Activated CD4-positive, alpha-beta memory T cell treated with anti-CD3 and anti-CD28 coated beads for 36 hours (primary cell): ENCODE results near the gene LMBR1. TPM values are rescaled to one million over a fixed set of nuclear protein-coding genes. Genes with fewer than 3 reads are reported as not detected.
"Not testable (repeated sequence)": the region's sequence is repeated elsewhere in the genome, so short reads cannot be mapped to it uniquely, and the experiment has no call there.

Experiments
- CTCF ChIA-PET: fragments of 350-600 bp; sonication (Branson Sonifier 250); formaldehyde crosslinking; loops from one replicate; lab custom pipeline; 2021; ENCODE audit warnings: antibody characterized with exemption, inconsistent platforms; lab: Charles Lee
- POLR2A ChIA-PET: fragments of 350-600 bp; sonication (Branson Sonifier 250); formaldehyde crosslinking; loops from one replicate; lab custom pipeline; 2021; ENCODE audit warnings: antibody characterized with exemption; lab: Charles Lee
- DNase-seq: peaks from one replicate; pipeline ENCODE4 v3.0.0-alpha.2; 2020
- H3K27ac Mint-ChIP-seq: one replicate; pipeline ENCODE4 v1.8.0; 2021; ENCODE audit warnings: mixed read lengths
- H3K27me3 Mint-ChIP-seq: one replicate; pipeline ENCODE4 v1.8.0; 2021; ENCODE audit warnings: mixed read lengths
- H3K36me3 Mint-ChIP-seq: one replicate; pipeline ENCODE4 v1.8.0; 2021; ENCODE audit warnings: mixed read lengths
- H3K4me1 Mint-ChIP-seq: one replicate; pipeline ENCODE4 v1.8.0; 2021; ENCODE audit warnings: low read depth, mixed read lengths
- H3K4me3 Mint-ChIP-seq: one replicate; pipeline ENCODE4 v1.8.0; 2021; ENCODE audit warnings: mild to moderate bottlenecking, mixed read lengths
- H3K9me3 Mint-ChIP-seq: one replicate; pipeline ENCODE4 v1.8.0; 2021; ENCODE audit warnings: mixed read lengths
- intact Hi-C: fragments of 100-400 bp; cut with micrococcal nuclease; formaldehyde crosslinking; loops from one replicate; pipeline ENCODE4 v1.15.1; 2023
- total RNA-seq, 2 experiments: library from RNA; stranded (reverse); gene quantifications; one replicate each; pipeline ENCODE4 v1.2.3, GENCODE V29; 2021

Gene LMBR1
- total RNA-seq, 2 experiments from 2014 or later = 36.6 to 37.8 TPM

- peaks cover 46% of the 10 kb centered on the region for H3K4me1 Mint-ChIP-seq
- H3K27ac Mint-ChIP-seq, H3K9me3 Mint-ChIP-seq, H3K36me3 Mint-ChIP-seq, intact Hi-C loops, H3K4me3 Mint-ChIP-seq, DNase-seq, POLR2A ChIA-PET: not testable (repeated sequence)
- CTCF ChIA-PET = interaction anchor here (1.4 kb wide), 1 partner anchor 24 kb away, joined by 3 read pairs; the partner anchor contains the start of gene NOM1
- peaks cover 10% of the 10 kb centered on the region for H3K27me3 Mint-ChIP-seq
Observed at GRCh38 chr7:156925821-156926220, 32.8 kb upstream of the LMBR1 start.

DNA sequence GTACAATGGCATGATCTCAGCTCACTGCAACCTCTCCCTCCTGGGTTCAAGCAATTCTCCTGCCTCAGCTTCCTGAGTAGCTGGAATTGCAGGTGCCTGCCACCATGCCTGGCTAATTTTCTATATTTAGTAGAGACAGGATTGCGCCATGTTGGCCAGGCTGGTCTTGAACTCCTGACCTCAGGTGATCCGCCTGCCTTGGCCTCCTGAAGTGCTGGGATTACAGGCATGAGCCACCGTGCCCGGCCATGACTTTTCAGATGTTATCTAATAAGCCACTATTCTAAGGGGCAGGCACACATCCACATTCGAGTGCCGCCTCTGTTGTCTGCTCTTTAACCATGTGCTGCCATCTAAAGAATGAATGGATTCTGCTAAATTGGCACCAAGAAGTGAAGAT is 29.3 kb upstream of the LMBR1 start:
- intact Hi-C loops = loop anchor here (2.0 kb wide), 1 partner anchor 28 kb away; no protein-coding TSS in a partner anchor

GRCh38 chr7:156920487-156921373 is 27.7 kb upstream of the LMBR1 start:
- CTCF ChIA-PET = interaction anchor here (1.4 to 3.7 kb wide), 2 partner anchors 27 to 29 kb away, joined by 3 to 17 read pairs; partner anchors contain the start of genes LMBR1 and NOM1
- DNase-seq, POLR2A ChIA-PET, H3K36me3 Mint-ChIP-seq, H3K27ac Mint-ChIP-seq, H3K9me3 Mint-ChIP-seq, intact Hi-C loops, H3K4me3 Mint-ChIP-seq: not testable (repeated sequence)
- H3K4me1 Mint-ChIP-seq = peaks cover 50% of the 10 kb centered on the region
- peaks cover 34% of the 10 kb centered on the region for H3K27me3 Mint-ChIP-seq

More for the DNA sequence above, 29.3 kb upstream of the LMBR1 start:
- H3K9me3 Mint-ChIP-seq, H3K36me3 Mint-ChIP-seq, DNase-seq: not testable (repeated sequence)
- Mint-ChIP-seq H3K4me1 (peaks cover 50% of the 10 kb centered on the region), H3K27ac (peak overlapping the region; percentile 38), H3K27me3 (peaks cover 22% of the 10 kb centered on the region), H3K4me3 (peak overlapping the region; percentile 30)
- ChIA-PET CTCF (interaction anchor here (3.7 kb wide), 1 partner anchor 27 kb away, joined by 17 read pairs; the partner anchor contains the start of gene NOM1), POLR2A (interaction anchor here (0.9 to 1.9 kb wide), 2 partner anchors 21 to 29 kb away, joined by 4 to 7 read pairs; partner anchors contain the start of gene LMBR1)

GRCh38 chr7:156920076-156920475 is 27.1 kb upstream of the LMBR1 start:
- ChIA-PET POLR2A (no interaction called here), CTCF (no interaction called here)
- Mint-ChIP-seq H3K4me3 (no peak overlapping the region), H3K27ac (no peak overlapping the region), H3K9me3 (no peaks in the 10 kb centered on the region), H3K4me1 (peaks cover 50% of the 10 kb centered on the region), H3K36me3 (peaks cover 2% of the 10 kb centered on the region), H3K27me3 (peaks cover 39% of the 10 kb centered on the region)
- intact Hi-C loops = no loop called here
- no peak for DNase-seq

GRCh38 chr7:156919132-156919713 is 26.2 kb upstream of the LMBR1 start:
- peaks cover 2% of the 10 kb centered on the region for H3K36me3 Mint-ChIP-seq
- POLR2A ChIA-PET = no interaction called here
- intact Hi-C loops = no loop called here
- CTCF ChIA-PET = no interaction called here
- no peaks in the 10 kb centered on the region for H3K9me3 Mint-ChIP-seq
- H3K4me1 Mint-ChIP-seq = peaks cover 47% of the 10 kb centered on the region
- no peak overlapping the region for H3K27ac Mint-ChIP-seq
- no peak overlapping the region for H3K4me3 Mint-ChIP-seq
- DNase-seq = no peak
- peaks cover 39% of the 10 kb centered on the region for H3K27me3 Mint-ChIP-seq

DNA sequence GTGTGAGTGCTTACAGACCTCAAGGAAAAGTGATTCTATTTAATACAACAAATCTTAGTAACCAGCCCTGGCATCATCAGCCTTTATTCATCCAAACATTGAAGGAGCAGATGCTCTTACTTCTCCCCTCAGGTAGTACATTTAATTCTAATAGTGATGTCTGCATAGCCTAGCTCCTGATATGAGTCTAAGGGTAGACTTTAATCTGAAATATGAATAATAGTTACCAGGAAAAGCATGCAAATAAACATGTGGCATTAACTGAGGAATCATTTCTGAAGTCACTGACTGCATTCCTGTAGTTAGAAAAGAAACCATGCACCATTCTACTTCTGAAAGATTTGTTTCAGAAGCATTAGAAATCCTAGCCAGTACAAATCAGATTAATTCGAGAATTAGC is 25.7 kb upstream of the LMBR1 start:
- intact Hi-C loops = loop anchor here (1.0 kb wide), 4 partner anchors 25 to 384 kb away; partner anchors contain the start of genes LMBR1 and NOM1
- Mint-ChIP-seq H3K4me3 (no peak overlapping the region), H3K36me3 (peaks cover 2% of the 10 kb centered on the region), H3K27me3 (peaks cover 39% of the 10 kb centered on the region), H3K27ac (peak overlapping the region; percentile 71), H3K9me3 (no peaks in the 10 kb centered on the region), H3K4me1 (peaks cover 42% of the 10 kb centered on the region)
- DNase-seq = no peak
- POLR2A ChIA-PET = interaction anchor here (0.8 kb wide), 1 partner anchor 25 kb away, joined by 3 read pairs; no protein-coding TSS in a partner anchor
- CTCF ChIA-PET = interaction anchor here (1.4 kb wide), 1 partner anchor 25 kb away, joined by 4 read pairs; no protein-coding TSS in a partner anchor

DNA sequence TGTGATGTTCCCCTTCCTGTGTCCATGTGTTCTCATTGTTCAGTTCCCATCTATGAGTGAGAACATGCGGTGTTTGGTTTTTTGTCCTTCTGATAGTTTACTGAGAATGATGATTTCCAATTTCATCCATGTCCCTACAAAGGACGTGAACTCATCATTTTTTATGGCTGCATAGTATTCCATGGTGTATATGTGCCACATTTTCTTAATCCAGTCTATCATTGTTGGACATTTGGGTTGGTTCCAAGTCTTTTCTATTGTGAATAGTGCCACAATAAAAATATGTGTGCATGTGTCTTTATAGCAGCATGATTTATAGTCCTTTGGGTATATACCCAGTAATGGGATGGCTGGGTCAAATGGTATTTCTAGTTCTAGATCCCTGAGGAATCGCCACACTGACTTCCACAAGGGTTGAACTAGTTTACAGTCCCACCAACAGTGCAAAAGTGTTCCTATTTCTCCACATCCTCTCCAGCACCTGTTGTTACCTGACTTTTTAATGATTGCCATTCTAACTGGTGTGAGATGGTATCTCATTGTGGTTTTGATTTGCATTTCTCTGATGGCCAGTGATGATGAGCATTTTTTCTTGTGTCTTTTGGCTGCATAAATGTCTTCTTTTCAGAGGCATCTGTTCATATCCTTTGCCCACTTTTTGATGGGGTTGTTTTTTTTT is 16.7 kb upstream of the LMBR1 start:
- H3K4me3 Mint-ChIP-seq, H3K27ac Mint-ChIP-seq, CTCF ChIA-PET, DNase-seq, H3K9me3 Mint-ChIP-seq, POLR2A ChIA-PET, H3K4me1 Mint-ChIP-seq, H3K36me3 Mint-ChIP-seq: not testable (repeated sequence)
- H3K27me3 Mint-ChIP-seq = peaks cover 11% of the 10 kb centered on the region
- intact Hi-C loops = loop anchor here (1.0 kb wide), 1 partner anchor 40 kb away; the partner anchor contains the start of gene NOM1

DNA sequence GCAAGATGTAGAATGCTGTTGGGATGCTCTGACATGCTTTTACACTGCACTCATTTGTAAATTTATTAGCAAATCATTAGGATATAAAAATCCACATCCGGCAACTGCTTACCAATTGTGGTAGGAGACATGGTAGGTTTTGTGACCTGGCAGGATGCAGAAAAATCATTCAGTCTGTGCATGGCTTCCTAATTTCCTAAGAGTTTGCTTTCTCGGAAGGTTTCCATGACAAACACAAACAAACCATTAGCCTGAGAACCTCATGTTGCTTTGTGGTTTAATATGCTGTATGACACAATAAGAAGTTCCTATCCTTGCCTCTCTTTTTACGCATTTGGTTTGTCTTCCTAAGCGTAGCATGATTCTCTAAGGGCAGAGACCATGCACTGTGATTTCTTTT is 14.7 kb upstream of the LMBR1 start:
- Mint-ChIP-seq H3K27me3 (peaks cover 10% of the 10 kb centered on the region), H3K4me3 (no peak overlapping the region), H3K9me3 (no peaks in the 10 kb centered on the region), H3K36me3 (no peaks in the 10 kb centered on the region), H3K4me1 (peaks cover 16% of the 10 kb centered on the region), H3K27ac (no peak overlapping the region)
- ChIA-PET POLR2A (no interaction called here), CTCF (no interaction called here)
- intact Hi-C loops = no loop called here
- no peak for DNase-seq

DNA sequence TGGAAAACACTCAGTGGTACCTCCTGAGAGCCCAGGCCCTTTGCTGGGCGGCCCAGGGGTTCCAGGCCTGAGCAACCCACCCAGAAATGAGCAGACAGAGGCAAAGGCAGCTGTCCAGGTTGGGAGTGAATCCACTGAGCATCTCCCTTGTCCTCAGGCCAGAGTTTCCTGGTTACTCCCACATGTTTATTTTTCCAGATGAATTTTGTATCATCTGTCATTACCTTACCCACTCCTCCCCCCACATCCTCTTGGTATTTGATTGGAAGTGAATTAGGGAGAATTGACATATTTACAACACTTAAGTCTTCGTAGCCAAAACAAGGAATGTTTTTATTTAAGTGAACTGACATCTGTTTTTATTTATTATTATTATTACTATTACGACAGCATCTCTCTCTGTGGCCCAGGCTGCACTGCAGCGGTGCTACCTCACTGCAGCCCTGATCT is 13.2 kb upstream of the LMBR1 start:
- Mint-ChIP-seq H3K27me3 (peaks cover 9% of the 10 kb centered on the region), H3K36me3 (no peaks in the 10 kb centered on the region), H3K4me3 (no peak overlapping the region), H3K27ac (no peak overlapping the region), H3K4me1 (peaks cover 16% of the 10 kb centered on the region), H3K9me3 (no peaks in the 10 kb centered on the region)
- CTCF ChIA-PET = no interaction called here
- DNase-seq = no peak
- POLR2A ChIA-PET = no interaction called here
- intact Hi-C loops = no loop called here

GRCh38 chr7:156903232-156903909 is 10.4 kb upstream of the LMBR1 start:
- DNase-seq = peak; percentile 41
- Mint-ChIP-seq H3K36me3 (no peaks in the 10 kb centered on the region), H3K27me3 (peaks cover 2% of the 10 kb centered on the region), H3K9me3 (no peaks in the 10 kb centered on the region), H3K4me1 (peaks cover 11% of the 10 kb centered on the region), H3K27ac (no peak overlapping the region), H3K4me3 (no peak overlapping the region)
- intact Hi-C loops = no loop called here
- ChIA-PET POLR2A (no interaction called here), CTCF (no interaction called here)

- intact Hi-C loops, H3K27me3 Mint-ChIP-seq, POLR2A ChIA-PET, CTCF ChIA-PET, H3K36me3 Mint-ChIP-seq, H3K9me3 Mint-ChIP-seq, H3K27ac Mint-ChIP-seq, H3K4me3 Mint-ChIP-seq, DNase-seq: not testable (repeated sequence)
- H3K4me1 Mint-ChIP-seq = peaks cover 28% of the 10 kb centered on the region
Observed at GRCh38 chr7:156900093-156900492, 7.1 kb upstream of the LMBR1 start.
